ENCODE data around the gene HID1.

DNA sequence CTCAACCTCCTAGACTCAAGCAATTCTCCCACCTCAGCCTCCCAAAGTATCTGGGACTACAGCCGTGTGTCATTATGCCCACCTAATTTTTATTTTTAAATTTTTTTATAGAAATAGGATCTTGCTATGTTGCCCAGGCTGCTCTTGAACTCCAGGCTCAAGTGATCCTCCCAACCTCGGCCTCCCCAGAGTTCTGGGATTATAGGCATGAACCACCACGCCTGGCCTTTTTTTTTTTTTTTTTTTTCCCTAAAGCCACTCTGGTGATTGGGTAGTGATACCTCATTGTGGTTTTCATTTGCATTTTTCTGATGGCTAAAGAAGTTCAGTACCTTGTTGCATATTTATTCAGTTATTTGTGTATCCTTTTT lies 13.6 kb upstream of the HID1 start:
- no peak for TF ChIP-seq EZH2 (IDR thresholded peaks at IDR 0.05; ENCODE audit: borderline replicate concordance, insufficient read depth, low read depth, low read length, poor library complexity, severe bottlenecking)
- TF ChIP-seq, protein P1, sequence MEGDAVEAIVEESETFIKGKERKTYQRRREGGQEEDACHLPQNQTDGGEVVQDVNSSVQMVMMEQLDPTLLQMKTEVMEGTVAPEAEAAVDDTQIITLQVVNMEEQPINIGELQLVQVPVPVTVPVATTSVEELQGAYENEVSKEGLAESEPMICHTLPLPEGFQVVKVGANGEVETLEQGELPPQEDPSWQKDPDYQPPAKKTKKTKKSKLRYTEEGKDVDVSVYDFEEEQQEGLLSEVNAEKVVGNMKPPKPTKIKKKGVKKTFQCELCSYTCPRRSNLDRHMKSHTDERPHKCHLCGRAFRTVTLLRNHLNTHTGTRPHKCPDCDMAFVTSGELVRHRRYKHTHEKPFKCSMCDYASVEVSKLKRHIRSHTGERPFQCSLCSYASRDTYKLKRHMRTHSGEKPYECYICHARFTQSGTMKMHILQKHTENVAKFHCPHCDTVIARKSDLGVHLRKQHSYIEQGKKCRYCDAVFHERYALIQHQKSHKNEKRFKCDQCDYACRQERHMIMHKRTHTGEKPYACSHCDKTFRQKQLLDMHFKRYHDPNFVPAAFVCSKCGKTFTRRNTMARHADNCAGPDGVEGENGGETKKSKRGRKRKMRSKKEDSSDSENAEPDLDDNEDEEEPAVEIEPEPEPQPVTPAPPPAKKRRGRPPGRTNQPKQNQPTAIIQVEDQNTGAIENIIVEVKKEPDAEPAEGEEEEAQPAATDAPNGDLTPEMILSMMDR (IDR thresholded peaks at IDR 0.05), result no peak

Data from B cell (primary cell).